Right kidney (tissue), 1 donor: Measurements from ENCODE around the gene NAPEPLD.
"Not testable (repeated sequence)": the region's sequence is repeated elsewhere in the genome, so short reads cannot be mapped to it uniquely, and the experiment has no call there.

Source experiments
- DNase-seq: peaks from one replicate; pipeline ENCODE4 v3.0.0-alpha.2; 2016

Gene NAPEPLD

GRCh38 chr7:103148131-103148993 is 537 bp downstream of the NAPEPLD start:
- DNase-seq: no peak

GRCh38 chr7:103144754-103145153 is 4.1 kb downstream of the NAPEPLD start:
- not testable (repeated sequence) for DNase-seq

- DNase-seq: no peak
These were observed 5.0 kb downstream of the NAPEPLD start for GRCh38 chr7:103143868-103144267.

- DNase-seq: no peak
These were observed 6.4 kb downstream of the NAPEPLD start for GRCh38 chr7:103142494-103142893.

- no peak for DNase-seq
These were observed 7.0 kb downstream of the NAPEPLD start for GRCh38 chr7:103141753-103142404.

- no peak for DNase-seq
These were observed 8.2 kb downstream of the NAPEPLD start for GRCh38 chr7:103140685-103141084.

- DNase-seq: no peak
These were observed 8.8 kb downstream of the NAPEPLD start for GRCh38 chr7:103140061-103140460.

GRCh38 chr7:103134836-103135554 is 13.9 kb downstream of the NAPEPLD start:
- DNase-seq: no peak

- no peak for DNase-seq
These were observed 15.8 kb downstream of the NAPEPLD start for GRCh38 chr7:103132995-103133688.

GRCh38 chr7:103130901-103131624 is 17.8 kb downstream of the NAPEPLD start:
- no peak for DNase-seq

- no peak for DNase-seq
These were observed 19.0 kb downstream of the NAPEPLD start for GRCh38 chr7:103129702-103130549.

- no peak for DNase-seq
These were observed 21.9 kb downstream of the NAPEPLD start for GRCh38 chr7:103127006-103127405.

GRCh38 chr7:103124429-103124979 is 24.4 kb downstream of the NAPEPLD start:
- no peak for DNase-seq

GRCh38 chr7:103123529-103123928 is 25.4 kb downstream of the NAPEPLD start:
- DNase-seq: no peak

- no peak for DNase-seq
These were observed 27.3 kb downstream of the NAPEPLD start for GRCh38 chr7:103121641-103122040.

GRCh38 chr7:103120362-103120761 is 28.5 kb downstream of the NAPEPLD start:
- no peak for DNase-seq

GRCh38 chr7:103119791-103120291 is 29.1 kb downstream of the NAPEPLD start:
- DNase-seq: no peak

GRCh38 chr7:103117465-103117864 is 31.4 kb downstream of the NAPEPLD start:
- no peak for DNase-seq

GRCh38 chr7:103116991-103117390 is 31.9 kb downstream of the NAPEPLD start:
- no peak for DNase-seq

- DNase-seq: no peak
These were observed 32.4 kb downstream of the NAPEPLD start for GRCh38 chr7:103116511-103116910.
